GM12891 (cell line): Measurements from ENCODE around the gene KCTD14.
"Not testable (repeated sequence)": the region's sequence is repeated elsewhere in the genome, so short reads cannot be mapped to it uniquely, and the experiment has no call there.

Source experiments
- DNase-seq: peaks from one replicate; pipeline ENCODE4 v3.0.0; 2011; ENCODE audit warnings: low spot score; ENCODE audit not compliant: insufficient read length
- FAIRE-seq: peaks from 2 replicates; lab custom pipeline; 2011; peaks lifted over from hg19 to GRCh38; lab: Jason Lieb, UNC
- PAX5 ChIP-seq: IDR thresholded peaks from 2 replicates; pipeline ENCODE4 v1.6.1; 2011; ENCODE audit warnings: low read length, moderate library complexity, mild to moderate bottlenecking; ENCODE audit not compliant: insufficient read depth, severe bottlenecking
- POLR2A ChIP-seq: IDR thresholded peaks from 2 replicates; pipeline ENCODE4 v1.6.1; 2011; ENCODE audit warnings: low read depth, low read length, control low read depth
- POLR2AphosphoS5 ChIP-seq: IDR thresholded peaks from 2 replicates; pipeline ENCODE4 v1.6.1; 2011; ENCODE audit warnings: low read depth, low read length, control low read depth
- POU2F2 ChIP-seq: IDR thresholded peaks from 2 replicates; pipeline ENCODE4 v1.6.1; 2011; ENCODE audit warnings: low read depth, mild to moderate bottlenecking, control low read depth, low read length, moderate library complexity
- SPI1 ChIP-seq: IDR thresholded peaks from 2 replicates; pipeline ENCODE4 v1.6.1; 2011; ENCODE audit warnings: low read depth, low read length, control low read depth
- TAF1 ChIP-seq: IDR thresholded peaks from 2 replicates; pipeline ENCODE4 v1.6.1; 2011; ENCODE audit warnings: low read depth, low read length, control low read depth

Gene KCTD14

DNA sequence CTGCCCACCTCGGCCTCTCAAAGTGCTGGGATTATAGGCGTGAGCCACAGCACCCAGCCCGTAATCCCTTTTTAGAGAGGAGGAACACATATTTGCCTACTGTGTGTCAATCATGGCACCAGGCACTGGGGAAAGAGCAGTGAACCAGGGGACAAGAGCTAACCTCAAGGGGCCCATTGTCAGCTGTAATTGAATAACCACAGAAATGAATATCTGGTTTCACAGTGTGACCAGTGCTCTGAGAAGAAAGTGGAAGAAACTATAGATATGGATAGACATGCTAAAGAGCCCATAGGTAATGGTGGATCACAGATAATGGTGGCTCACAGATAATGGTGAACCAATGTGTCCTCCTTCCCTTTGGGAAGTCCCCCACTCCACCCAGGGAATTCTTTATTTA is 8.6 kb upstream of the KCTD14 start:
- DNase-seq (no peak), FAIRE-seq (no peak)
- no peak for TF ChIP-seq TAF1
- no peak for TF ChIP-seq POU2F2
- TF ChIP-seq SPI1 = no peak
- TF ChIP-seq POLR2AphosphoS5 = no peak
- TF ChIP-seq PAX5 = no peak
- TF ChIP-seq POLR2A = no peak

DNA sequence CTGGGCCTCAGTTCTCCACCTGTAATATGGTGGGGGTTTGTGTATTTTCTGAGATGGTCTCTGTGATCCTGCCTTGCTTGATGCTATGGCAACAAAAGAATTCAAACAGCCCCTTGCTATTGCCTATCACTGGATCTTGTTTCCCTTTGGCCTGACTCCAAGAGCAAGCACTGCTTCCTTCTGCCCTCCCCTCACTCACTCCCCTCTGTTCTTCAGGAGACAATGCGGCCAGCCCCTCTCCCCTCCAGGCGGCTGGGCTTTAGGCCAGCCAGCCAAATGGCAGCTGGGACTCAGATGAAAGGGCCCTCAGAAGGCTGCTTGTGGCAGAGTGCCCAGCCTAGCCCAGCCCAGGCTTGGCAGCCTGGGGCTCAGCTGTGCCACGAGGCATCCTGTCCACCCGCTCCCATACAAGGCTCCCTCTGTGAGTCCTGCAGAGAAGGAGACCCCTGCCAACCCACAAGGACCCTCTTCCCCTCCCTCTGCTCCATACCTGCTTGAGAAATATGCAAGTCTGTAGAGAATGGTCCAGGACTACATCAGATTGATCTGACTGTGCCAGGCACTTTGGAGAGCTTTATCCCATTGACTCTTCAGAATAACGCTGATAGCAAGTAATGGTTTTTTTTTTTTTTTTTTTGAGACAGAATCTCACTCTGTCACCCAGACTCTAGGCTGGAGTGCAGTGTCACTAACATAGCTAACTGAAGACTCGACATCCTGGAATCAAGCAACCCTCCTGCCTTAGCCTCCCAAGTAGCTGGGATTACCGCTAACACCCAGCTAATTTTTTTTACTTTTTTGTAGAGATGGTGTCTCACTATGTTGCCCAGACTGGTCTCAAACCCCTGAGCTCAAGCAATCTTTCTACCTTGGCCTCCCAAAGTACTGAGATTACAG is 7.6 kb upstream of the KCTD14 start:
- DNase-seq (no peak), FAIRE-seq (no peak)
- TF ChIP-seq PAX5 (no peak), TAF1 (no peak), POLR2AphosphoS5 (no peak)

DNA sequence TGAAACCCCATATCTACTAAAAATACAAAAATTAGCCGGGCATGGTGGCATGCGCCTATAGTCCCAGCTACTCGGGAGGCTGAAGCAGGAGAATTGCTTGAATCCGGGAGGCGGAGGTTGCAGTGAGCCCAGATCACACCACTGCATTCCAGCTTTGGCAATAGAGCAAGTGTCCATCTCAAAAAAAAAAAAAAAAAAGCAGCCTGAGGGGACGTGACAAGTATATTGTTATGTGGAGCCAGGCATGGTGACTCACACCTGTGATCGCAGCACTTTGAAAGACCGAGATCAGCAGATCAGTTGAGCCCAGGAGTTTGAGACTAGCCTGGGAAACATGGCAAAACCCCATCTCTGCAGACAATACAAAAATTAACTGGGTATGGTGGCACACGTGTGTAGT is 5.3 kb upstream of the KCTD14 start:
- DNase-seq, FAIRE-seq: not testable (repeated sequence)

DNA sequence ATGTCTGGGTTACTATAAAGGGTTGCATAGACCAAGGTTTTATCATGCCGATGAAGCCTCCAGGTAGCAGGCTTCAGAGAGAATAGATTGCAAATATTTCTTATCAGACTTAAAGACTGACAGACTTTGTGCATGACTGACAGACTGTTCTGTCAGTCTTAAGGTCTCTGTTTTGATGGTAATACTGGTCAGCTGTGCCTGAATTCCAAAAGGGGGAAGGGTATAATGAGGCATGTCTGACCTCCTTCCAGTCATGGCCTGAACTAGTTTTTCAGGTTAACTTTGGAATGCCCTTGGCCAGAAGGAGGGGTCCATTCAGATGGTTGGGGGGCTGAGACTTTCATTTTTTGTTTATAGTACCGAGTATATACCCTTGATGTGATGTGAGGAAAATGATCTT is 4.7 kb upstream of the KCTD14 start:
- DNase-seq (no peak), FAIRE-seq (no peak)
- TF ChIP-seq POU2F2 (no peak), PAX5 (no peak), TAF1 (no peak), POLR2A (no peak), SPI1 (no peak), POLR2AphosphoS5 (no peak)

DNA sequence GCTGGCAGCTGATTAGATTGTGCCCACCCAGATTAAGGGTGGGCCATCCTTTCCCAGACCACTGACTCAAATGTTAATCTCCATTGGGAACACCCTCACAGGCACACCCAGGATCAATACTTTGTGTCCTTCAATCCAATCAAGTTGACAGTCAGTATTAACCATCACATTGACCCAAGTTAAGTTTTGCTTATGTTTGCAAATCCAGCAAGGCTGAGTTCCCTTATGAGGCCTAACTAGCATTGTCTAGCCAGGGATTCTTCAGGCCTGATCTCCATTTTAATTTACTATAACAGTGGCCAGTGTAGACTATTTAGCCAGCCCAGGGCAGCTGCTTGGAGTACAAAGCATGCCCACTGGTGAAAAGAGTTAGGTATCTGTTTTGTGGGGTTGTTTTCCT is 2.3 kb upstream of the KCTD14 start:
- TF ChIP-seq TAF1 (no peak), POLR2AphosphoS5 (no peak), POLR2A (no peak), PAX5 (no peak), POU2F2 (no peak), SPI1 (no peak)
- no peak for FAIRE-seq
- no peak for DNase-seq

DNA sequence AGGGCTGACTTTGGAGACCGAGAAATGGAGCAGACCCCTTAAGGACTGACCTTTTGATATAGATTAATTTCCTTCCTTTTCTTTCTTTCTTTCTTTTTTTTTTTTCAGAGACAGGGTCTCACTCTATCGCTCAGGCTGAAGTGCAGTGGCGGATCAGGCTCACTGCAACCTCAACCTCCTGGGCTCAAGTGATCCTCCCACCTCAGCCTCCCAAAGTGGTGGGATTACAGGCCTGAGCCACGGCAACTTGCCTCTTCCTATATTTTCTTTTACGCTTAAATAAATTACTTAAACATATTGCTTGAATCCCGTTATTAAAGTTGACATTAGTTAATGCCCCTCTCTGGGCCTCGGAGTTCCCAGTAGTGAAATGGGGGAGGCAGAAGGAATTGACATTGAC is 350 bp upstream of the KCTD14 start:
- DNase-seq (no peak), FAIRE-seq (no peak)

DNA sequence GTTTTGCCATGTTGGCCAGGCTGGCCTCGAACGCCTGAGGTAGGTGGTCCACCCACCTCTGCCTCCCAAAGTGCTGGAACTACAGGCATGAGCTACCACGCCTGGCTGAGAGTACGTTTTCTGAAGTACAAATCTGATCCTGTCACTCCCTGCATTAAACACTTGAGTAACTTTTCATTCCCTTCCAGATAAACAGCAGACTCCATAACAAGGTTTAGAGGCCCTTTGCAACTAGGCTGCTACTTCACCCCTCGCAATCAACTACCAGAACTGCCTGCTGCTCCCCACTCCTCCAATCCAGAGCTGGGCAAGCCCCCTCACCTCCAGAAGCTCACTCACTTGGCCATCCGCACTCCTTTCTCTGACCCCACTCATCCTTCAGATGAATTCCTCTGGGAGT is 1.5 kb downstream of the KCTD14 start:
- no peak for FAIRE-seq
- no peak for DNase-seq
- no peak for TF ChIP-seq POLR2AphosphoS5
- no peak for TF ChIP-seq SPI1
- no peak for TF ChIP-seq POLR2A
- no peak for TF ChIP-seq TAF1
- TF ChIP-seq PAX5 = no peak
- no peak for TF ChIP-seq POU2F2

More for the DNA sequence above, 350 bp upstream of the KCTD14 start:
- TF ChIP-seq POU2F2 (no peak), SPI1 (no peak), POLR2AphosphoS5 (no peak), PAX5 (no peak), POLR2A (no peak)

DNA sequence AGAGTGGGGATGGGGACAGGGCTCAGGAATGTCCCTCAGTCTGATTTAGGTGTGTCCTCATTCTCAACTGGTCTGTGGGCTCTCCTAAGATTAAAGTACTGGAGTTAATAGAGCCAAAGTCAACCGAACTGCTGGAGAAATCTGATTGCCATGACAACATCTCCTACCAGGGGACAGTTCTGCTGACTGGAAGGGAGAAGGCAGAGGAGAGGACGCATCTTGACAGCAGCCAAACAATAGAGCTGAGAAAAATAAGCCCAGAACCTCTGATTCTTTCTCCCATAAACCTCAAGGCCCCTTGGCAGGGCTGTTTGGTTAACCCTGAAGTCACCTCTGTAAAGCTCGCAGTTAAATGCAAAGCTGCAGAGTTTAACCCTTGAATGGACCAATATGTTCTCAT is 2.8 kb downstream of the KCTD14 start:
- TF ChIP-seq POU2F2 (no peak), TAF1 (no peak), POLR2AphosphoS5 (no peak), SPI1 (no peak), POLR2A (no peak), PAX5 (no peak)
- FAIRE-seq = no peak
- no peak for DNase-seq

DNA sequence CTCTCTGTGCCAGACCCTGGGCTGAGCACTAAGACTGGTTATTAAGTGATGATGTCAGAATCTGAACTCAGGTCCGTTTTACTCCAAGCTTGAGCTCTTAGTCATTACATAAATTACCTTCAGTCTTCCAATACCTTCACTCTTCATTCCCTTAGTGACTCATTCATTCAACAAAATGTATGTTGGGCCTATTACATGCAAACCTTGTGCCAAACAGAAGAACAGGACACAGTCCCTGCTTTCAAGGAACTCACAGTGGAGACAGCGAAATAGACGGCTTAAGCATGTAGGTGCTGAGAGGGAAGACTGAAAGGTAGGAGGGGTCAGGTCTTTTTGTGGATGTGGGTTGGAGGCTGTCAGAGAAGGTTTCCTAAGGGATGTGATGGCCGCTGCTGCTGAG is 3.3 kb downstream of the KCTD14 start:
- DNase-seq (no peak), FAIRE-seq (no peak)
- TF ChIP-seq POLR2A = no peak
- TF ChIP-seq POLR2AphosphoS5 = no peak
- TF ChIP-seq TAF1 = no peak
- no peak for TF ChIP-seq POU2F2
- TF ChIP-seq SPI1 = no peak
- no peak for TF ChIP-seq PAX5

DNA sequence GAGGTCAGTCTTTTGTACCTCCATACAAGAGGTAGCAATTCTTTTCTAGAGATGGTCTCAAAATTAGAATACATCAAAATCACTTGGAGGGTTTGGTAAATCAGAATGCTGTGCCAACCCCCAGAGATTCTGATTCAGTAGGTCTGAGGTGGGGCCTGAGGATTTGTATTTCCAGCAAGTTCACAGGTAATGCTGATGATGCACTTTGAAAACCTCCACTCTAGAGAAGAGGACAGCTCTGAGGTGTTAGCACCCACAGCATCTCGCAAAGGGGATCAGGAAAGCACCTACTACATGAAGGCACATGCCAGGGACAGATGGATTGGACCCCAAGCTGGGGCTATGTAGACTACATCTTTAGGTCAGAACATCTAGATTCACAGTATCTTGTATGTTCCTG is 7.2 kb downstream of the KCTD14 start:
- no peak for FAIRE-seq
- DNase-seq = no peak
- no peak for TF ChIP-seq POU2F2
- no peak for TF ChIP-seq POLR2AphosphoS5
- no peak for TF ChIP-seq POLR2A
- TF ChIP-seq PAX5 = no peak
- TF ChIP-seq SPI1 = no peak
- TF ChIP-seq TAF1 = no peak

DNA sequence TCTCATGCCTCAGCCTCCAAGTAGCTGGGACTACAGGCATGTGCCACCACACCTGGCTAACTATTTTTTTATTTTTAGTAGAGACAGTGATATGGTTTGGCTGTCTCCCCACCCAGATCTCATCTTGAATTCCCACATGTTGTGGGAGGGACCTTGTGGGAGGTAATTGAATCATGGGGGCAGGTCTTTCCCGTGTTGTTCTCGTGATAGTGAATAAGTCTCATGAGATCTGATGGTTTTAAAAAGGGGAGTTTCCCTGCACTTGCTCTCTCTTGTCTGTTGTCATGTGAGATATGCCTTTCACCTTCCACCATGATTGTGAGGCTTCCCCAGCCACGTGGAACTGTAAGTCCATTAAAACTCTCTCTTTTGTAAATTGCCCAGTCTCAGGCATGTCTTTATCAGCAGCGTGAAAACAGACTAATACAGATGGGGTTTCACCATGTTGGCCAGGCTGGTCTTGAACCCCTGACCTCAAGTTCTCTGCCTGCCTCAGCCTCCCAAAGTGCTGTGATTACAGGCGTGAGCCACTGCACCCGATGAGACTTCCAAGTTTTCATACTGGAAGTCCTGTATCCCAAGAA is 8.0 kb downstream of the KCTD14 start:
- not testable (repeated sequence) for FAIRE-seq

More for the DNA sequence above, 8.0 kb downstream of the KCTD14 start:
- DNase-seq = not testable (repeated sequence)
